Hippocampal formation (tissue), 2 donors: ENCODE data around the gene MAMDC2.

ENCODE experiments used
- DNase-seq, 2 donors: peaks; one replicate each; lab custom pipeline; 2025; lab: John Stamatoyannopoulos, UW

MAMDC2 gene

DNA sequence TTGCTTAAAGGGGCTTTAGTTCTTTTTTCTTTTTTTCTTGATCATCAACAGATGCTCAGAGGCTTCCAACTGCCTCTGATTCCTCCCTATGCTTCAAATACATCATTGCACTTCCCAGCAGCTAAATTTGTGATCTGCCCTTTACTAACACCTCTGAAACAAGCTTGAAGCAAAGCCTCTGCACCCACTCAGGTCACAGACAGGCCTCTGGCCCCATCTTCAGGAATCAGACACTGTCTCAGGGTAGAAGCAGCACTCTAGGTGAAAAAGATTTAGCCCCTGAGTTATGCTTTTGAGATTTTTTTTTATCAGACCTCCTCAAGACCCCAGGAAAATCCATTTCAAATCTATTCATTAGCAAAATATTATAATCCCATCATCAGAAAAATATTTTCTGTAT is 91.5 kb downstream of the MAMDC2 start:
- no peak for DNase-seq

DNA sequence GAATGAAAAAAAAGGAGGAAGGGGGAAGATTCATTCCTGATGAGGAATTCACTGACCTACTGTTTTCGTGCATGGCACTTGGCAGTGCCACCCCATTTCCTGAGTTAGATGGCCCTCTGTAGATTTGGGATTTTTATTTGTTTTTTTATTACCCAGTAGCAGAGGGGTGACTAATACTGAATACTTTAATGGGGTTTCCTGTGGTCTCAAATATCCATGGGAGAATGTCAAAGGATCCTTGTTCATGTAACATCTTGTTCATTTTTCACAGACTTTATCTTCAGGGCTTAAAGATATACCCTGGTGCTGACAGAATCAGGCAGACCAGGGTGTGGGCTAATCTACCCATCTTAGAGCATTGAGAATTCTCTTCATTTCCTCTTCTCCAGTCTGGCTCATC is 93.0 kb downstream of the MAMDC2 start:
- no peak for DNase-seq

DNA sequence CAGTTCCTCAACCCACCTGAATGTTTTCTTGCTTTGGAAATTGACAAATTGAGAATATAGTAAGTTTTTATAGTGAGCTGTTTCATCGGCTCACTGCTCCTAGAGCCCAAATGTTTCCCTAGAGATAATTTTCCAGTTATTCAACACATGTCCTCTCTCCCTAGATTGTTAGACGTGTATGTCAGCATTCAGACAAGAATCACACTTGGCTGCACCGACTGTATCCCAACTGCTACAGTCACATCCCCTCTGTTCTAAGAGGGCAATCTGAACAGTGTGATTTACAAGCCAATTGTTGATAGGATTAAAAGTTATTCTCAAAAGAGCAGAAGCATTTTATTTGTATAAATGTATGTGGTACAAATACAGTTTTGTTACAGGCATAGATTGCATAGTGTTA is 93.9 kb downstream of the MAMDC2 start:
- no peak for DNase-seq

DNA sequence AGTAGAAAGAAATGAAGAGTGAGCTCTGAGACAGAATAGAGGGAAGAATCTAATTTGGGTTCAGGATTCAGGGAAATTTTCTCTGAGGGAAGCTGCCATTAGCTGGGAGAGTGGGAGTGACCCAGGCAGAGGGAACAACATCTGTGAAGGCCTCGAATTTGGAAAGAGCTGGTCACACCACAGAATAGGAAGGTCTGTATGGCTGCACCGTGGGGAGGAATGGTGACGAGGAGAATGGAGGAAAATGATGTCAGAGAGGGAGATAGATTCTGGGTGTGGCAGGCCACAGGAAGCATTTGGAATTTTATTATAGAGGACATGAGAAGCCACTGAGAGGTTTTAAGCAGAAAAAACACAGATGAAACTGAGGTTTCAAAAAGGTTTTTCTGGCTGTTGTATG is 98.5 kb downstream of the MAMDC2 start:
- no peak for DNase-seq

DNA sequence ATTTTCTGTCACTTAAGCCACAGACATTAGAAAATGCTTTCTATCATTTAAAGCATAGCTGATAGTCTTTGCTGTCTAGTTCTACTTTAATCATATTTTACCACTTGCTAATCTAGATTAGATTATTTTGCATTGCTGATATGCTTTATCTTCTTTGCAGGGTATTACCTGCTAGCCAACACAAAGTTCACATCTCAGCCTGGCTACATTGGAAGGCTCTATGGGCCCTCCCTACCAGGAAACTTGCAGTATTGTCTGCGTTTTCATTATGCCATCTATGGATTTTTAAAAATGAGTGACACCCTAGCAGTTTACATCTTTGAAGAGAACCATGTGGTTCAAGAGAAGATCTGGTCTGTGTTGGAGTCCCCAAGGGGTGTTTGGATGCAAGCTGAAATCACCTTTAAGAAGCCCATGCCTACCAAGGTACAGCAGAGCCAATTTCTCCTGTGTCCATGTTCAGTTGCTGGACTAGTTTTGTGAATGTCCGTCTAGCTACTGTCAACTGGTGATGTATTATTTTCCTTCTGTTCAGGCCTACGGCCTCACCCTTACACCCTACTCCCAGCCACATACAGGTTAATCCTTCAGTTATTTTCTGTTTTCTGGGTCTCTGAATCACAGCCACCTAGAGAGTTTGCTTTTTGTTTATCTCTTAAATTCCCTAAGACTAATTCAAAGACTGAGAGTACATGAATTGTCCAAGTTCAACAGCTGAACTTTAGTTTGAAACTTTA is 99.9 kb downstream of the MAMDC2 start:
- no peak for DNase-seq

DNA sequence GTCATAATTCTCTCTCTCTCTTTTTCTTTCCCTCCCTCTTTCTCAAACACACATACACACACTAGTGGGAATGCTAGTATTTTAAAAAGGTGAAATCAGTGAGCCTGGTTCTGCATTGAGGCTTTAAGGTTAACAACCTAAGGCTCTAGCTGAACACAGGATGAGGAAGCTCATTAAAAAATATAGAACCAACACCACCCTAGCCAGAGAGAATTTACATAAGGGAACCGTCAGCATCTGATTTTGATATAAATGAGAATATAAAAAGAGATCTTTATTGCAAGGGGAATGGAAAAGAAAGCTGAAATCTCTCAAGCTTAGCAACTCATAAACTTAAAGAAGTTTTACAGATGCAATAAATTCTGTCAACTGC is 100.5 kb downstream of the MAMDC2 start:
- DNase-seq: no peak

DNA sequence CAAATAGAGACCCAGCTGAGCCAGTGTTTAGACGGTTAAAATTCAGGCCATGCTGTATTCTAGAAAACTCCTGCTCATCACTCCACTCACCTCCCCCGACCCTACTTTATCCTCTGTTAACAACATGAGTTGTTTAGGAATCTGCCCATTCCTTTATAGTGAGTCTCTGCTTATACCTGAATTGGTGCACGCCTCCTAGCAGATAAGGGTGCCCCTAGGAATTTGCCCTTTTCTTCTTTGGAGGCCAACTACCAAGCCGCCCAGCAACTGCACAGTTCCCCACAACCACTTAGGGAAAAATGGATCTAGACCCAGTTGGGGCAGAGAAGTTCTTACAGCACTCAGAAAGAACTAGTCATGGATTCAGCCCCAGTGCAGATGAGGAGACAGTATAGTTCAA is 102.3 kb downstream of the MAMDC2 start:
- no peak for DNase-seq

- no peak for DNase-seq
Measured at GRCh38 chr9:70147196-70147595, 103.5 kb downstream of the MAMDC2 start.

DNA sequence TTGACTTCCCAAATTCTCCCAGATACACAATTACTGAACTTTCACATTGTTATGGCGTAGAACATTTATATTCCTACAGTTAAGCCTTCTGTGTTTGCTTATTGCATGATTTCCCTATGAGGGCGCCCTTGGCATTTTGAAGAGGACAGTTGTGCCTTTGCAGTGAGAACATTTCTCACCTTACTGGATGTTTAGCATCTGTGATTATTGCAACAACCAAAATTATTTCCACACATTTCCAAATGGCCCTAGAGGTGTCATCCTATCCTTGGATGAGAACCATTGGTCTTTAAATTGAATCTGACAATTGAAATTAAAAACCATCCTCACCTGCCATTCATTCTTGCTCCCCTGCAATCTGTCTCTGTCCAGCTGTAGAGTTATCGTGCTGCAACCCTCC is 104.0 kb downstream of the MAMDC2 start:
- DNase-seq: no peak

GRCh38 chr9:70152350-70152749 is 108.7 kb downstream of the MAMDC2 start:
- DNase-seq: no peak

DNA sequence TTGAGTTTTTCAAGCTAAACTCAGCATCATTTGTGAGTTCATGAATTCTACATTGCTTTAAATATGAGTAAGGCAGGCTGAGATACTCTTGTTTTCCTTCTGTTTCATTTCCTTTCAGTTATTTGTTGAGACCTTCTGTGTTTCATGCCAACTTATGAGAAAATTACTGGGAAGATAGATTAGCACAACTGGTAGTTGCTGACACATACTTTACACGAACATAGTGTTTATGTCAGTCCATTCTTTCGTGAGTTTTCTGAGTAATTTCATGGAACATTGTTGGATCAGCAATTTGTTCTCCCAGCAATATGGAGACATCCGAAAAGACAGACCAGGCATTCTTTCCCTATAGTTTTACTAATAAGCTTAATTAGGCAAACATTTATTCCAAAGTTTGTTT is 113.1 kb downstream of the MAMDC2 start:
- no peak for DNase-seq

DNA sequence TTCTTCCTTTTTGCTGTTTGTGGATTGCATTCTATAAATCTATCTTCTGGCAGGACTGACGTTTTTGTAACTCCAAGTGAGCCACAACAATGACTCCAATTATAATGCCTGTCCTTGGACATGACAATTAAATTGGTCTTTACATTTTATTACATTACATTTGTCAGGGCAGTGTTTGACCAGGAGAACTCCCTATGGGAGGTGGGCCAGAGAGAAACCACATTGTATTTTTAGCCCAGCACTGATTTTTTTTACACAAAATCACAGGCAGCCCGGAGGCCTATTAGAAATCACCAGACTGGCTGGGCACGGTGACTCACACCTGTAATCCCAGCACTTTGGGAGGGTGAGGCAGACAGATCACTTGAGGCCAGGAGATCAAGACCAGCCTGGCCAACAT is 116.0 kb downstream of the MAMDC2 start:
- DNase-seq: no peak

DNA sequence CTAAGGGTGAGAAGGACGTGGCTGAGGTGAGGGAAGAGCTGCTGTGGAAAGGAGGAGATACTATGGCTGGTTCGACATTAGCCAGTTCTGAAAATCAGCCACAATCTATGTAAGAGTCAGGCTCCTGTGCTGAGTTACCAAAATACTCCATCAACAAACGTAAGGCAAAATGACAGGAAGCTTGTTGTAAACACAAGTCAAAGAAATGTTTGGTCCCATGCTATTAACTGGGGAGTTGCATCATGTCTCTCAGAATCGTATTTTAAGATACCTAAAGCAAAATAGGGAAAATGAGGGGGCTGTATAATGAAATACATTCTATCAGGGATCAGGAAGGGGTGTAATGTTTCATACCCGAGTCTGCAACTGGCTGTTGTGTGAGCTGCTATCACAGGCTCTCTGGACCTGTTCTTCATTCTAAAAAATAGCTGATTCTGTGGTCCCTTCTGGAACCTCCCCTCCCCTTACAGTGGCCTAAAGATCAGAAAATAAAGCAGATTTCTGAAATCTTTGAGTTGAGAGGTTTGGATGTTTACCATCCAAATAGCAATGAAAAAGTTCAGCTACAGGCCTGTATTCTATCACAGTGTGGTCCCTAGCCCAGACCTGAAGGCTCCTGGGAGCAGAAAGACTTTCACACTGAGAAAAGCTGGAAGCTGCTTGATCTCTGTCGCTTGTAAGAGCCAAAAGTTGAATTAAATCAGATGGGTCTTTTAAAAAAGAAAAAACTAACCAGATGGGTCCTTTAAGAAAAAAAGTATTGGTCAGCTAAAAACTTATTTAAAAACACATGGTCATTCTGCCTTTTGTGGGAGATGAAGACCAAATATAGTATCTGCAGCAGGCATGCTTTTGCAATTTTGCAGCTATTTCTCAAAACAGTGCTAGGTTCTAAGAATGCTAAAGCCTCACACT is 117.3 kb downstream of the MAMDC2 start:
- no peak for DNase-seq

GRCh38 chr9:70165006-70165602 is 121.5 kb downstream of the MAMDC2 start:
- no peak for DNase-seq

DNA sequence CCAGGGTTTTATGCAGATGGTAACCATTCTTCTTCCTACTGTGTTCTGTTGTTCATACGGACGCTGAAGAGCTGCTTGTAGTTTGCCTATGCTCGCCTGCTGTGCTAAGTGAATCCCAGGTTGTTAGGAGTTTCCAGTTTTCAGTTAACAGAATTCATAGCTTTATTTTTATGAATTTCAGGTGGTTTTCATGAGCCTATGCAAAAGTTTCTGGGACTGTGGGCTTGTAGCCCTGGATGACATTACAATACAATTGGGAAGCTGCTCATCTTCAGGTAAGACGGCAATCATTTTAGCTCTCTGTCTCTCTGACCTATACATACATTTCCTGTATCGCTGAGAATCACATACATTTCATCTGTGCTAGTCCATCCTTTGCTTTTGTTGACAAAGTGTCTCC is 124.9 kb downstream of the MAMDC2 start:
- no peak for DNase-seq

GRCh38 chr9:70169222-70169621 is 125.6 kb downstream of the MAMDC2 start:
- DNase-seq: no peak

DNA sequence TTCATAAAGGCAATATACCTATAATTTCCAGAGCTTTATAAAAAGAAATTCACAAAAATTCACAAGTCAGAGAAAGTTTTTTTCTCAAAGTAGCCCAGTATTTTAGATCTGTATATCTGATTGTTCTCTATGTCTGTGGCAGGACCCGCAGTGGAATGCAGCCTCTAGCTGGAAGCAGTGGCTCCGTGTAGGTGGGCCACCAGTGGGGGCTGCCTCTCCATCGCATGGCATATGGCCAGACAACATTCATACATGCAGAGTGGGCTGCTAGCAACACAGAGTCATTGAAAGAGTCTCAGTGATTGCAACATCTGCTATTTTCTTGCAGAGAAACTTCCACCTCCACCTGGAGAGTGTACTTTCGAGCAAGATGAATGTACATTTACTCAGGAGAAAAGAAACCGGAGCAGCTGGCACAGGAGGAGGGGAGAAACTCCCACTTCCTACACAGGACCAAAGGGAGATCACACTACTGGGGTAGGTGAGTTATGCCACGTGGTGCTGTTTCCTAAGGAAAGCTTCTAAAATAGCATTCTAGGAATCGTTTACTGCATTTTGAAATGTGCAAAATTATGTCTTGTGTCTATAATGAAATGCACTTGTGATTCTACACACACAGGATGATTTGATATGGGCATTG is 126.6 kb downstream of the MAMDC2 start:
- DNase-seq: no peak

DNA sequence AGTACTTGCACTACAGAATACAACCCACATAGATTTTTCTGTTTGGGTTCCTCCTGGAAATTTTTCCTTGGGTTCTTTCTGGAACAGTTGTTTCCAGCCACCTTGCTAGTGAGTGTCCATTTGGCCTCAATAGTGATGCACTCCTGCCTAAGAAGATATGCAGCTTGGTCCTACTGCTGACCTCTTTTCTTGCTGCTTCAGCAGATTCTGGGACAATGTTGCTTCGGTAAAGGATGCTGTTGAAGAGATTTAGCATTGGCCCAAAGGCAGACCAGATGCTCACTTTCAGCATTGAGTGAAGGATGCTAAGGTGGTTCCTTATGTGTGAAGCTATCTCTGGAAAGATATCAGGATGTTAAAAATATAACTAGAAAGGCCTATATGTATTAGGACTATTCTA is 128.9 kb downstream of the MAMDC2 start:
- DNase-seq: no peak

- peak in 1 of 2 donors; percentile 29 for DNase-seq
Measured at GRCh38 chr9:70177121-70177520, 133.5 kb downstream of the MAMDC2 start.

GRCh38 chr9:70192707-70193106 is 149.1 kb downstream of the MAMDC2 start:
- DNase-seq: no peak

GRCh38 chr9:70195456-70195855 is 151.8 kb downstream of the MAMDC2 start:
- no peak for DNase-seq
